ENCODE results near the gene HEPHL1.

HEPHL1 gene

DNA sequence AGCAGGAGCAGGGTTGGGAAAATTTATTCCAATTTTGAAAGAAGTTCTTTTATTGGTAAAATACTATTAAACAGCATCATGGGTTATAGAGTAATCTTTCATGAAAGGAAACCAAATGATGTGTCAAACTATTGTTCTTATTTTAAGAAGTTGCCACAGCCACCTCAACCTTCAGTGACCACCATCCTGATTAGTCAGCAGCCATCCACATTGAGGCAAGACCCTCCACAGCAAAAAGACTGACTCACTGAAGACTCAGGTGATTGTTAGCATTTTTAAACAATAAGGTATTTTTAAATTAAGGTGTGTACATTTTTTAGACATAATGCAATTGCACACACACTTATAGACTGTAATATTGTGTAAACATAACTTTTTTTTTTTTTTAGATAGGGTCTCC lies 3.7 kb upstream of the HEPHL1 start:
- DNase-seq (ENCODE audit: low read depth in 4 of 4, low spot score in 1 of 4) = no peak

DNA sequence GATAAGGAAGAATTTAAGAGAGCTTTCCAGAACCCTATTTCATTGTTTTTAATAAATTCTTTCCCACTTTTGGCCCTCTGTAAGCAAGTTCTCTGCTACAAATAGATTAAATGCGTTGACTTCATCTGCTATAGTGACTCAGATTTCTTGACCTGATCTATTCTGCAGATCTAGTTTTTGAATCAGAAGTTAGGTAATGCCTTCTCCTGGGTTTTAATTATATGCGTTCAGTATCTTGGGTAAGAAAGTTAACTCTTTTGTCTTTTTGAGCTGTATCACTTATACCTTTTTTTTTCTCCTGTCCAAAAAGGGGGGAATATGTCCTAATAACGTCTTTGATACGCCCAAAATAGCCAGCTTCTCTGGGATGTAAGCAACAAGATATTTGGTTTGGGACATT lies 2.4 kb upstream of the HEPHL1 start:
- no peak for DNase-seq (ENCODE audit: low read depth in 4 of 4, low spot score in 1 of 4)

DNA sequence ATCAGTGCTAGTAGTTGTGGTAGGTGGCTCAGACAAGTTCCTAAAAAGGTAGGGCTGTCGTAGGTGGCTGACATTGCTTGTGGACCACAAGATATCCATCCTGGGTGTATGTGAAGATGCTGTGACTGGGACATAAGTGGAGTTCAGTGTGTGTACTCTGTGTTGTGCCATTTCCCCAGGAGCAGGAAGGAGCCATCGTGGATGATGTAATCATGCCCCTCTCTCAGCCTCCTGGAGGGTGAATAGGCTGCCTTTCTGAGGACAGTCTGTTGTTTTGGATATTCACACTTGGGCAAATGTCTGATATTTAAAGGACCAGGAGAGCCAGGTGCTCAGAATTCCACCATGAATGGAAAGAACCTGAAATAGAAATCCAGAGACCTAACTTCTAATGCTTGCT lies 2.7 kb downstream of the HEPHL1 start:
- no peak for DNase-seq (ENCODE audit: low read depth in 4 of 4, low spot score in 1 of 4)

DNA sequence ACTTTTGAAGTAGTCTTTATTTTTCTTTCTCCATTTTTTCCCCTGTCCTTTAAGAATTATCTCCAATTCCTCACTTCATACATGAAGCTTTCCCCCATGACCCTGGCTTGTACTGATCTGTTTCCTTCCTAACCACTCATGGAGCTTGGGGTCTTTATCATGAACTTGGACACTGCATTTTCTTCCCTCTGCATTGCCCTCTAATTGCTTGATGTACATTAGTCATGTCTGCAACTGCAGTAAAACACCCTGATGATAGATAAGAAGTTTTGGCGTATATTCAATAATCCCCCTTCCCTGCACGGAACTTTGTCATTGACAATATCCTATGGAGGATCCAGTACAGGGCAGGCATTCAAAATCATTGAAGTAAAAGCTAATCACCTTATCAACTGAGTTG lies 3.4 kb downstream of the HEPHL1 start:
- DNase-seq (ENCODE audit: low read depth in 4 of 4, low spot score in 1 of 4) = no peak

DNA sequence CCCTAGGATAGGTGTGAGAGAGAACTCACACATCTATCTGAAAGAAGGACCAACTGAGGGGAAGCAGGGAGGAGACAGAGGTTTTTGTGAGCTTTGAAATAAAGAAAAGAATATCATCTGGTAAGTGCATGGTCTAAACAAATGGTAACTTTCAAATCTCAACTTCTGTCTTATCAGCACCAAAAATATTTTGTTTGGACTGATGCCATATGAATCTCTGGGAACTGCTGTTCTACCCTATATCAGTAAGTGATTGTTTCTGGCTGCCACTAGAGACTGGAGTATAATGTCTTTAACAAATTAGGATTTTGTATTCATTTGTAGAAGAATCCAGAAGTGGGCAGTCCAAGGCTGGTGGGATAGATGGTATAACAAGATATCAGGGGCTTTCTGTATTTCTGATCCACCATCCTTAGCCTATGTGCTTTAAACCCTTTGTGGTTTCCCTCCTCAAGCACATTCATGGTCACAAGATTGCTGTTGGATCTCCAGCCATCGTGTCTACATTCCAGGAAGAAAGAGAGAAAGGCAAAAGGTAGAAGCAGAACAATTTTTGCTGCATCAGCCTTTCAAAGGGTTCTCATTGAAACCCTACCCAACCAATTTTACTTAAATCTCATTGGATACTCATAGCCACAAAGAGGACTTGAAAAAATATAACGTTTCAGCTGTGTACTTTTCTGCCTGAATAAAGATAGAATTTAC lies 4.7 kb downstream of the HEPHL1 start:
- DNase-seq (ENCODE audit: low read depth in 4 of 4, low spot score in 1 of 4) = no peak

DNA sequence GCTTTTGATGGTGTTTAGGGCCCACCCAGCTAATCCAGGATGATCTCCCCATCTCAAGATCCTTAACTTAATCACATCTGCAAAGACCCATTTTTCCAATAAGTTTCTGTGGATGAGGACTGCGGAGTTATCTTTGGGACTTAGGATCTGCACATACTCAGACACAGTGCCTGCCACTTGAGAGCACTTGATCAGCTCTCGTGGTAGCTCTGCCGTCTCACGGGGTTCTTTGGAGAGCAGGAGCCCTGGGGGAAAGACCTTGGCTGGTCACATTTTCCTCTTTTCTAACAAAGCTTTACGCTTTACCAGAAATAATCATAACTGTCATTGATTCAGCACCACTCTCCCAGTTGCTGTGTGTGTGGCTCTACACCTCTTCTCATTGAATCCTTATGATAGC lies 6.1 kb downstream of the HEPHL1 start:
- DNase-seq (ENCODE audit: low read depth in 4 of 4, low spot score in 1 of 4) = no peak

DNA sequence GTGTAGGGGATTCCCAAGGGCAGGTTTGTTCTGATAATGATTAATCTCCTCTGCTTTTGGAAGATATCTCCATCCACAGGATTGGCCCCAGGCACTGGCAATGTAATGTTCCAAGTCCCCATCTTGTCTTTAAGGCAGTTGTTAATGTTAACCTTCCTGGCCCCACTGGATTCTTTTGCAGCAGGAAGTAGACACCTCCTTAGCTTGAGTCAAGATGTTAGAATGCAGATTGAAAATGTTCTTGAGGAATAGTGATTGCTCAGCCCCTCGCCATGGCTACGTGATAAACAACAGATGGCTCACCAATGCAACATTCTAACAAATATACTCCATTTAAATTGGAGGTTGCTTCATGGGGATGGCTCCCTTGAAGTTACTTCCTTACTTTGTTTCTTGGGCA lies 7.3 kb downstream of the HEPHL1 start:
- no peak for DNase-seq (ENCODE audit: low read depth in 4 of 4, low spot score in 1 of 4)

DNA sequence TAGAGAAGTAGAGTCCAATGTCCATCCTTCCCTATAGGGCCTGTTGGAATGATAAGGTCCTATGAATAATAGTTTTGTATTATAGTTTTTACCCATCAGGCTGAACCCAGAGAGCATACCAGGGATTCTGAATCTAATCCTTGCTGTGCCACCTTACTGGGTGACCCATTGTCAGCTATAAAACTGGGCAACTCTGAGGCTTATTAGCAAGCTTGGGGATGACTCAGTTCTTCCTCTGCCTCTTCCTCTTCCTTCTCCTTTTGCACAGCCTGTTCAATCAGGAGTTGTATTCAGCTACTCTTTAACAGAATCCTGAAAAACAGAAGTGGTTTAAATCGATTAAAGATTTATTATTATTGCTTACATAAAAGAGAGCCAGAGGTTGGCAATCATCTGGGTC lies 8.9 kb downstream of the HEPHL1 start:
- no peak for DNase-seq (ENCODE audit: low read depth in 4 of 4, low spot score in 1 of 4)

DNA sequence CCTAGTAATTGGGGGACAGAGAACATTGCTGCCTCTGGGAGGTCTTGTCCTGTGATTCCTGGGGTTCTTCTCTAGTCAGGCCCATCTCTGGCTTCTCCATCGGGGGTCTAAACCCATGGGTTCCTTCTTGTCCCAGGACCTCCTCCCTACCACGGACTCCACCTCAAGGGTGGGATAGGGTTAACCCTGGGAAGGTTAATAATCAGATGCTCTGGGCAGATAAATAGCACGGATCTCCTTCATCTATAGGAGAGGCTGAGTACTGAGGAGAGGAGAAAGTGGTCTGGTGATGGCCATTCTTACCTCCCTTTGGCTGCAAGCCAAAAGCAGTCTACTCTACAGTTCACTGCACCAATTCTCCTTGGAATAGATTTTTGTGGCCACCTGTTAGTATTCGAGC lies 10.5 kb downstream of the HEPHL1 start:
- no peak for DNase-seq (ENCODE audit: low read depth in 4 of 4, low spot score in 1 of 4)

DNA sequence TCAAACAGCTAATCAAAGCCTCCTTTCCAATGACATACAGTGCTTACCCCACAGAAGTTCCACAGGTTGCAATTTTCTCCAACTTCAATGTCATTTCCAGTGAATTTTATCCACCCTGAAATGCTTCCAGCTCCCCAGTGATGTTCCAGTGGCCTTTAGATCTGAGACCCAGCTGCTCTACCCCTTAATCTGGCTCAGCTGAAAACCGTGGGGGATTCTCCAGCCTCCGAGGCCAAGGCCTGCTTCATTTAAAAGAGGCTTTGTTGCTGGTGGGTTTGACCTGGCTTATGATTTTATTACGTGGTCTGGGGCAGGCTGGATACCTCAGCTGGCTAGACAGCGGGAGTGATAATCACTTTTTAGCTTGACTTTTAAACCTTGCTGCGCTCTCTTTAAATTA lies 10.9 kb downstream of the HEPHL1 start:
- no peak for DNase-seq (ENCODE audit: low read depth in 4 of 4, low spot score in 1 of 4)

DNA sequence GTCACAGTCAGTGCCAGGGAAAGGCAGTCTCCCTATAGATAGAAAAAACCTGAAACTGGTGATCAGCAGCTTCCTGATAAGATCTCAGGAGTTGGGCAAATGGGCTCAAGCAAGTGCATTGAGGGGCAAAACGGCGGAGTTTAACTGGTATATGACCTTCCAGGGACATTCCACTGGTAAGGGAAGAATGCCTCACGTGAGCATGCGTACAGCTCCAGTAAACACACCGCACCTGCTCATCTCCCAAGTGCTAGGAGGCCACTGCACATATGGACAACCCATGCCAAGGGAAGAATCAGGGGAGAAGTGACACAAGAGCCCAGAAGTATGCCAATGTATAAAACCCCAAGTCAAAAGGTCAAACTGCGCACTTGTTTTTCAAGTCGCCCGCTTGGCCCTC lies 11.6 kb downstream of the HEPHL1 start:
- DNase-seq (ENCODE audit: low read depth in 4 of 4, low spot score in 1 of 4) = no peak

DNA sequence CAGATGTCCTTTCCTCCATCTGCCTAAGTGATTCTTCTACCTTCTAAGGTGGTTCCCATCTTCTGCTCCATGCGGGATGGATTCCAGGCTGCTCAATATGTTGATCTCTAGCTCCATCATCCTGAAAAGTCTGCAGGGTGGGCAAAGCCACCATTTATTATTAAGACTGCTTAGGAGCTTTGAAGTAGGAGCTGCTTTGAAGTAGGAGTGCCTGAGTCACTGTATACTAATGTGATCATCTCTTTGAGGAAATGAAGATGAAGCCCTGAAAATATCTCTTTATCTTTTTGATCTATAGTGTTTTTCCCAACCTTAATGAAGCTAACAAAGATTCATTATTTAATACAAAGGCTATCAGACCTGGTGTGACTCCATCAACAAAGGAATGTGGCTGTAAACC lies 13.1 kb downstream of the HEPHL1 start:
- no peak for DNase-seq (ENCODE audit: low read depth in 4 of 4, low spot score in 1 of 4)

DNA sequence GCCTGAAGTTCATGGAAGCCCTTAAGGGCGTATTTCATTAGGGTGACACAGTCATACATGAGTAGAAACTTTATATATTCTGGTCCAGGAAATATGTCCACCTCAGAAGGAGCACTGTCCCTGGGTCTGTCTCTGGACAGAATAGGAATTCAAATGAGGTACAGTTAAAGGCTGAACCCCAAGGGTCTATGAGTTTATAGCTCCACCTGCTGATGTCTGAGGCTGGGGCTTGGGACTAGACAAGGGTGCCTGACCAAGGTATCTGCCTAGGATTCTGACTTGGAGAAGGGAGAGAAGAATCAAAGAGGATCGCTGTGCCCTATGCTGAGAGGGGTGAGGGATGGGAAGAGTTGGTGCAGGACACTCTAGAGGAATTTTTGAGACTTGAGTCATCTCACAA lies 14.9 kb downstream of the HEPHL1 start:
- DNase-seq (ENCODE audit: low read depth in 4 of 4, low spot score in 1 of 4) = no peak

DNA sequence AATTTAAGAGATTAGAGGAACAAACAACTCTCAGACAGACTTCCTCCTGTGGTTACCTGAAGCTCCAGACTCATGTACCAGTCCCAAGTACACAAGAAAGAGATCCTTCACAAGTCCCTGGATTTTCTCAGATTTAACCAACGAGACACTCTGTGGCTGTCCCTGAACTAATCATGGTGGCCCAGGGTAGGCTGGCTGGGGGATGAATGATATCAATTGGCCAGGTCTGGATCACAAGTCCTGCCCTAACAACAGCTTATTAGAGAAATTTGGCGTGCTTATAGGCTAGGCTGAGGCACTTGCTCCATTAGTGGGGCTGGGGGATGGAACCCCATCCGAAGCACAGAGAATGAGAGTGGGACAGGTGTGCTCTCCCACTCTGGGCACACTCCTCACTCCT lies 22.1 kb downstream of the HEPHL1 start:
- no peak for DNase-seq (ENCODE audit: low read depth in 4 of 4, low spot score in 1 of 4)

DNA sequence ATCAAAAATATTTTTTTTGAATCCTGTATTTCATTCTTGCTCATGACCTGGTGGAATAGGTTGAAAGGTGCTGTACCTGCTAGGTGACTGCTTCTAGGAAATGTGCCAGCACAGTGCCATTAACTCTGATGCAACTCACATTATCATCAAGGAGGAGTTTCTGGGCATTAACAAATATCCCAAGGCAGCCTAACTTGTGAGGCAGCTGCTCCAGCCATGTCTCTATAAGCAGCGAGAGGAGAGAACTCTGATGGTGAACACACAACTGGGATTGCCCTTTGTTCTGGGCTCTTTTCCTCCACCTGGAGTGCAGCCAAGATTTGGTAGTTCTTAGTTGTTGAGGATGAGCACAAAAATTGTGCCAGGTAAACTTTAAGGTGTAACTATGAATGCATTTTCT lies 25.6 kb downstream of the HEPHL1 start:
- DNase-seq (ENCODE audit: low read depth in 4 of 4, low spot score in 1 of 4) = no peak

DNA sequence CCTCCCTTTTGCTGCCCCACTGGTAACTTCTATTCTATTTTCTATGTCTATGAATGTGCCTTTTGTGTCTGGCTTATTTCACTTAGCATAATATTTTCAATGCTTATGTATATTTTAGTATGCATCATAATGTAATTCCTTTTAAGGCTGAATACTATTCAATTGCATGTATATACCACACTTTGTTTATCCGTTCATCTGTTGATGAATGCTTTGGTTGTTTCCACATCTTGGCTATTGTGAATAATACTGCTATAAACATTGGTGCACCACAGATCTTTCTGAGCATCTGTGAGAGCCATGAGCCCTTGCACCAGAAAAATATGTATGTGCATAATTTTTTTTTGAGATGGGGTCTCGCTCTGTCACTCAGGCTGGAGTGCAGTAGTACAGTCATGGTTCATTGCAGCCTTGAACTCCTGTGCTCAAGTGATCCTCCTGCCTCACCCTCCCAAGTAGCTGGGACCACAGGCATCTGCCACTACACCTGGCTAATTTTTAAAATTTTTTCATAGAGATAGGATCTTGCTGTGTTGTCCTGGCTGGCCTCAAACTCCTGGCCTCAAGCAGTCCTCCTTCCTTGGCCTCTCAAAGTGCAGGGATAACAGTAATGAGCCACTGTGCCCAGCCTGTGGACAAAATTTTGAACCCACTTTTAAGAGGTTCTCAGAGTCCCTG lies 27.0 kb downstream of the HEPHL1 start:
- DNase-seq (ENCODE audit: low read depth in 4 of 4, low spot score in 1 of 4) = no peak

DNA sequence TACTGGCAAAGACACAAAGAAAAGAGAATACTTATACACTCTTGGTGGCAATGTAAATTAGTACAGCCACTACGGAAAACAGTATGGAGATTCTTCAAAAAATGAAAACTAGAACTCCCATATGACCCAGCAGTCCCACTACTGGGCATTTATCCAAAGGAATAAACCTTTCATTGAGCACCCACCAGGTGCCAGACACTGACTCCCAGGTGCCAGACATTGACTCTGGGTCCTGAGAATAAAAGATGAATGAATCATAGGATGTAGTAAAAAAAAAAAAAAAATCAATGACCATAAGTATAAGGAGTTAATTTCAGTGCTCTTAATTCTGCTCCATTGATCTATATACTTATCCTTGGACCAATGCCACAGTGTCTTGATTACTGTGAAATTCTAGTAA lies 28.2 kb downstream of the HEPHL1 start:
- DNase-seq (ENCODE audit: low read depth in 4 of 4, low spot score in 1 of 4) = no peak

DNA sequence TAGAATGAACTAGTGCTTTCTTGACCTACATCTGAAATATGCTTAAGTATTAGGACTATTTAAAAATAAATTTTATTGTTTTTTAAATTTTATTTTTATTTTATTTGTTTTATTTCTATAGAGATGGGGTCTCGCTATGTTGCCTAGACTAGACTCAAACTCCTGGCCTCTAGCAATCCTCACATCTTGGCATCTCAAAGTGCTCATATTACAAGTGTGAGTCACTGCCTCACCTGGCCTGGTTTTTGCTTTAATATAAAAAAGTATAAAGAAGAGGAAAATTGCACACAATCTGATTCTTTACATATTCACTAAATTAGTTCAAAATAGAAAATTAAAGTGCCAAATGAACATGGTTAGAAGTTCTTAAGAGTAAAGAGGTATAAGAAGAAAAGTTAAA lies 37.5 kb downstream of the HEPHL1 start:
- DNase-seq (ENCODE audit: low read depth in 4 of 4, low spot score in 1 of 4) = no peak

DNA sequence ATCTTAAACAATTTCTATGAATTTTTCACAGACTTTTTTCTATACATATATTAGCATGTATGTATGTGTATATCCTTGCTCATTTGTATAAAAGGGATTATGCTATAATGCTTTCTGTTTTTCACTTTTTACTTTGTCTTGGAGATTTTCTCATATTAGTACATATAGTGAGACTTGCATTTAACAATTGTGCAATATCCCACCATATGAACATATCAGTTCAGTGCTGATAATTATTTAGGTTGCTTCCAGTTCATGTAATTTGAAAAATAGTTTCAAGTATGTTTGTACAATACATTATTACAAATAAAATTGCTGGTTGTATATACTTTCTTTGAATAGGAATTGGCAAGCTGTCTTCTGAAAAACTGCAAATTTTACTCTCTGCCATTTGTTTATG lies 37.9 kb downstream of the HEPHL1 start:
- no peak for DNase-seq (ENCODE audit: low read depth in 4 of 4, low spot score in 1 of 4)

DNA sequence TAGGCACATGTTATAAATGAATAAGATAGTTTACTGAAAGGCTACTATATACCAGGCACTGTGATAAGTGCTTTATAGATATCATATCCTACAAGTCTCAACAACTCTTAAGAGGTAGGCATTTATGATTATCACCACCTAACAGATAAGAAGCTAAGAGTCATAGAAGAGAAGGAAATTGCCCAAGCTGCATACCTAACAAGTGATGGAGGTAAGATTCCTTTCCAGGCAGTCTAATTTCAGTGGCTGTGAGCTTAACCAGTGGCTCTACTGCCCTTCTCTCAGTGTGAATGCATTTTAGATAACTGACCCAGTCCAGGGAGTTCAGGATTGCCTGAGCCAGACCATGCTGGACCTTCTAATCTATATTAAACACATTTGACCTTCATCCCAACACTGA lies 39.2 kb downstream of the HEPHL1 start:
- no peak for DNase-seq (ENCODE audit: low read depth in 4 of 4, low spot score in 1 of 4)

DNA sequence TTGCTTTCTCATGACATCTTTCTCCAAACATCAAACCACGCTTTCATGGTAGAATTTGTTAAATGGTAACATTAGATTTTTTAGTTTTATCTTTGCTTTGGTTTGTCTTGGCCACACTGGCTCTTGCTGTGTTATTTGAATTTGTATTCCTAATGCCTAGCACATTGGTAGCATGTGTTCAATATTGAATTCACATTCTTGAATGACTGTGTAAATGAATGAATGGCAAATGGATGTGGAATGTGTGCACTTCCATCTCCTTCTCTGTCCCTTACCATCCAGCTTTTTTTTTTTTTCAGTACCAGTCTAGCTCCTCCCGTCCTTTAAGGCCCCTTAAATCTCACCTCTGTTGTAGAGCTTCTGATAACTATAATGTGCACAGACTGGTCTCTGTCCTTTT lies 41.2 kb downstream of the HEPHL1 start:
- DNase-seq (ENCODE audit: low read depth in 4 of 4, low spot score in 1 of 4) = no peak

DNA sequence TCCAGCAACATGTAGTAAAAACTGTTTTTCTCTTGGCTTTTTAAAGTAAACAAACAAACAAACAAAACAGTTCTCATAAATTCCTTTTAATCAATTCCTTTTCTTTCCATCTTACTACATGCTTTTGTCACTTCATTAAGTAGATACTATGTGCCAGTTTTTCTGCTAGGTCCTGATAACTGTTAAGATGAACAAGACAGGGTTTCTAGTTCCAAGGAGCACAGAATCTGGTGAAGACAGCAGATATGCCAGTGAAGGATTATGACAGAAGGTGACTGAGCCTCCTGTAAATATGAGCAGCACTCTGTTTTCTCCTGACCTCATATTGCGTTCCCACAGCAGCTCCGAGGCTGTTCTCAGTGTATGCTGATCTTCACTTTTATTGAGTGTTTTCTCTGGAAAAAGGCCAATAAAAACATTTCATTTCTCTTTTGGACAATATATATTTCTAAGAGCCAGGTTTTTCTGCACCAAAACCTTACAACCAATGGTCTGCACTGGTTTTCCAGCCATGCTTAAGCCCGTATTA lies 45.8 kb downstream of the HEPHL1 start:
- no peak for DNase-seq (ENCODE audit: low read depth in 4 of 4, low spot score in 1 of 4)

DNA sequence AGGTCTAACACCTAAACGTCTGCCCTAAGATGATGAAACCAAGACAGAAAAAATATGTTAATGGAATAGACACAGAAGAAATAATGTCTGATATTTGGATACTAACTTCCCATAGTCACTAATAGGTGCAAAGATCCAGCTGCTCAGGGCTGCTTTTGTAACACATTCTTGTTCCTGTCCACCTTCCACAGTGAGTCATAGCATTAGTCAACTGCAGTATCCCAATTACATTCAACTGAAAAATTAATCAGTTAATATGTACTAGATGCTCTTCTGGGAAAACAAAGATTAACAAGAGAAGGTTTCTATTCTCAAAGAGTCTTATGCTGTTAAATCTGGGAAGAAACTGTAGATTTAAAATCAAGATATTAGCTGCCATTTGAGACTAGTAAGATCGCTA lies 47.6 kb downstream of the HEPHL1 start:
- DNase-seq (ENCODE audit: low read depth in 4 of 4, low spot score in 1 of 4) = no peak

Measured in stimulated activated CD4-positive, alpha-beta T cell treated with anti-CD3 and anti-CD28 coated beads, Interleukin-1b, Interleukin-23, amount 100 ng/mL, for 24 hours (primary cell).